HL-60 (cell line): Measurements from ENCODE around the gene HTR2C.

Experiments used
- DNase-seq, 2 experiments: peaks; one replicate each; pipeline ENCODE4 v3.0.0-alpha.2; 2010 to 2020; ENCODE audit warnings: low read depth in 1 of 2, low spot score in 1 of 2
- H3K27ac ChIP-seq: fragments of 250-450 bp; sonication (Bioruptor Pico); replicated peaks from 2 replicates; pipeline ENCODE4 v1.5.1; 2020; ENCODE audit warnings: mild to moderate bottlenecking, moderate library complexity
- H3K27me3 ChIP-seq: fragments of 250-450 bp; sonication (Bioruptor Pico); 2 replicates; pipeline ENCODE4 v1.5.1; 2021; ENCODE audit warnings: mild to moderate bottlenecking, moderate library complexity; ENCODE audit not compliant: insufficient read depth, poor library complexity, severe bottlenecking
- H3K4me3 ChIP-seq: replicated peaks from 2 replicates; pipeline ENCODE4 v1.5.1; 2011; ENCODE audit warnings: mild to moderate bottlenecking, control low read depth, low read length; ENCODE audit not compliant: insufficient read depth
- GABPA ChIP-seq: IDR thresholded peaks from 2 replicates; pipeline ENCODE4 v1.6.1; 2012; ENCODE audit warnings: low read depth
- POLR2AphosphoS5 ChIP-seq: IDR thresholded peaks from 2 replicates; pipeline ENCODE4 v1.6.1; 2012; ENCODE audit warnings: low read depth
- SPI1 ChIP-seq: IDR thresholded peaks from 2 replicates; pipeline ENCODE4 v1.6.1; 2012; ENCODE audit warnings: low read depth, mild to moderate bottlenecking, borderline replicate concordance
- TF ChIP-seq, protein P1 (sequence below): IDR thresholded peaks from 2 replicates; pipeline ENCODE4 v1.6.1; 2012; ENCODE audit warnings: low read depth; ENCODE audit not compliant: insufficient replicate concordance
- TF ChIP-seq, protein P2 (sequence below): IDR thresholded peaks from one replicate; pipeline ENCODE4 v1.5.1; 2011; ENCODE audit warnings: low read length, control low read depth, inconsistent platforms; ENCODE audit not compliant: insufficient read depth

Gene HTR2C

DNA sequence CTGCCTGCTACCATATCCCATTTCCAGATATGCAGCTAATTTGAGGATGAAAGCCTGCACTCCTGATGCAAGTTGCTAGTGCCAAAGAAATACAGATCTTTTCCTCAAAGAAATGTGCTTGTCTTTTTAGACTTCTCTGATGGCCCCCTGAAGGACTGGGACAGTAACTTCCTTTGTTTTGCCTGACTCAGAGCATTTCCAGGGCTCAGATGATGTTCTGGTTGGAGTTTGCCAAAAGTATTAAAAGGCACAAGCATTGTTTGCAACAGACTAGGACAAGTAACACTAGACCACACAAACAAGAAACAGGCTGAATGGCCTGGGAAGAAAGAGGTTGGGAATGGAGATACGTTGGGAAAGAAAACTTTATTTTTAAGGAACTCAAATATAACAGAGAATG, 258.3 kb downstream of the HTR2C start:
- no peak for DNase-seq
- TF ChIP-seq SPI1 (no peak), POLR2AphosphoS5 (no peak), GABPA (no peak)
- TF ChIP-seq, protein P1, sequence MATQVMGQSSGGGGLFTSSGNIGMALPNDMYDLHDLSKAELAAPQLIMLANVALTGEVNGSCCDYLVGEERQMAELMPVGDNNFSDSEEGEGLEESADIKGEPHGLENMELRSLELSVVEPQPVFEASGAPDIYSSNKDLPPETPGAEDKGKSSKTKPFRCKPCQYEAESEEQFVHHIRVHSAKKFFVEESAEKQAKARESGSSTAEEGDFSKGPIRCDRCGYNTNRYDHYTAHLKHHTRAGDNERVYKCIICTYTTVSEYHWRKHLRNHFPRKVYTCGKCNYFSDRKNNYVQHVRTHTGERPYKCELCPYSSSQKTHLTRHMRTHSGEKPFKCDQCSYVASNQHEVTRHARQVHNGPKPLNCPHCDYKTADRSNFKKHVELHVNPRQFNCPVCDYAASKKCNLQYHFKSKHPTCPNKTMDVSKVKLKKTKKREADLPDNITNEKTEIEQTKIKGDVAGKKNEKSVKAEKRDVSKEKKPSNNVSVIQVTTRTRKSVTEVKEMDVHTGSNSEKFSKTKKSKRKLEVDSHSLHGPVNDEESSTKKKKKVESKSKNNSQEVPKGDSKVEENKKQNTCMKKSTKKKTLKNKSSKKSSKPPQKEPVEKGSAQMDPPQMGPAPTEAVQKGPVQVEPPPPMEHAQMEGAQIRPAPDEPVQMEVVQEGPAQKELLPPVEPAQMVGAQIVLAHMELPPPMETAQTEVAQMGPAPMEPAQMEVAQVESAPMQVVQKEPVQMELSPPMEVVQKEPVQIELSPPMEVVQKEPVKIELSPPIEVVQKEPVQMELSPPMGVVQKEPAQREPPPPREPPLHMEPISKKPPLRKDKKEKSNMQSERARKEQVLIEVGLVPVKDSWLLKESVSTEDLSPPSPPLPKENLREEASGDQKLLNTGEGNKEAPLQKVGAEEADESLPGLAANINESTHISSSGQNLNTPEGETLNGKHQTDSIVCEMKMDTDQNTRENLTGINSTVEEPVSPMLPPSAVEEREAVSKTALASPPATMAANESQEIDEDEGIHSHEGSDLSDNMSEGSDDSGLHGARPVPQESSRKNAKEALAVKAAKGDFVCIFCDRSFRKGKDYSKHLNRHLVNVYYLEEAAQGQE, result no peak
- TF ChIP-seq, protein P2, sequence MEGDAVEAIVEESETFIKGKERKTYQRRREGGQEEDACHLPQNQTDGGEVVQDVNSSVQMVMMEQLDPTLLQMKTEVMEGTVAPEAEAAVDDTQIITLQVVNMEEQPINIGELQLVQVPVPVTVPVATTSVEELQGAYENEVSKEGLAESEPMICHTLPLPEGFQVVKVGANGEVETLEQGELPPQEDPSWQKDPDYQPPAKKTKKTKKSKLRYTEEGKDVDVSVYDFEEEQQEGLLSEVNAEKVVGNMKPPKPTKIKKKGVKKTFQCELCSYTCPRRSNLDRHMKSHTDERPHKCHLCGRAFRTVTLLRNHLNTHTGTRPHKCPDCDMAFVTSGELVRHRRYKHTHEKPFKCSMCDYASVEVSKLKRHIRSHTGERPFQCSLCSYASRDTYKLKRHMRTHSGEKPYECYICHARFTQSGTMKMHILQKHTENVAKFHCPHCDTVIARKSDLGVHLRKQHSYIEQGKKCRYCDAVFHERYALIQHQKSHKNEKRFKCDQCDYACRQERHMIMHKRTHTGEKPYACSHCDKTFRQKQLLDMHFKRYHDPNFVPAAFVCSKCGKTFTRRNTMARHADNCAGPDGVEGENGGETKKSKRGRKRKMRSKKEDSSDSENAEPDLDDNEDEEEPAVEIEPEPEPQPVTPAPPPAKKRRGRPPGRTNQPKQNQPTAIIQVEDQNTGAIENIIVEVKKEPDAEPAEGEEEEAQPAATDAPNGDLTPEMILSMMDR, result no peak
- Histone ChIP-seq H3K27me3 (no peaks in the 10 kb centered on the region), H3K27ac (no peak overlapping the region), H3K4me3 (no peak overlapping the region)

DNA sequence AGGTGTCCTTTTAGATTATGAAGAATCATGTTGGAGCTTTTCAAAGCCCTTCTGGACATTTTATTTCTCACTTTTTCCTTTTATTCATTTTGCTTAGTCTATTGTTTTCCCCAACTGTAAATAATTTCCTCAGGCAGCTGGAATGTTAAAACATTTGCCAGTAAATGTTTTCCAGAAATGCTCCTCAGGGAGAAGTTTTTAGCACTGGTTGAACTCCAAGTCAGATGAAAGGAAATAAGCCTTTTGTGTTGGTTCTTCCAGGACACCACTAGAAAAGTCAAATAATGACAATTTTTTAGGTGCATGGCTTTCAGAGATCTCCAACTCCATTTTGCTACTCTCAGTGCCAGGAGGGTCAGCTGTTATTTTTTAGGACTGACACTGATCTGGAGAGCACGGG, 305.6 kb downstream of the HTR2C start:
- TF ChIP-seq, protein P1, result no peak
- no peak for TF ChIP-seq POLR2AphosphoS5
- no peak for TF ChIP-seq GABPA
- TF ChIP-seq SPI1, result no peak
- TF ChIP-seq, protein P2, result no peak
- Histone ChIP-seq H3K27ac (no peak overlapping the region), H3K27me3 (no peaks in the 10 kb centered on the region), H3K4me3 (no peak overlapping the region)
- DNase-seq, result no peak

DNA sequence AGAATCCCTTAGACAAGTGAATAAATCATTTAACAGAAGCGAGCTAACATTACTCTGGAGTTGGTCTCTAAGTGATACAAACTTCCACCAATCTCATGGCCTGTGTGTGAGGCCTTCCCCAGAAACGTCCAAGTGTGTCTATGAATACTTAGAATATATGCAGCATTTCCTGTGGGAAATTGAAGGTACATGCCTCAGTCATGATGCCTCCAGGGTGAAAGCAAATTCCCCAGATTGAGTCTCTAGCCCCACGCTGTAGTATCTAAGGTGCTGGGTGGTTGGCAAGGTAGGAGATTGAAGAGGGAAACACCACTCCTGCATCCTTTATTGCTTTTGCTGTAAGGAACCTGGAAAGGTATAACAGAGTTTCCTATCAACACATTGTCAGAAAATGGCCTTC, 319.7 kb downstream of the HTR2C start:
- DNase-seq, result no peak
- Histone ChIP-seq H3K27ac (no peak overlapping the region), H3K4me3 (no peak overlapping the region), H3K27me3 (no peaks in the 10 kb centered on the region)
- TF ChIP-seq, protein P2, result no peak
- TF ChIP-seq SPI1 (no peak), POLR2AphosphoS5 (no peak)
- TF ChIP-seq, protein P1, result no peak
